T-helper 9 cell (primary cell): ENCODE data around the gene AUTS2.
"Not testable (repeated sequence)": the region's sequence is repeated elsewhere in the genome, so short reads cannot be mapped to it uniquely, and the experiment has no call there.

Source experiments
- DNase-seq: peaks from one replicate; pipeline ENCODE4 v3.0.0-alpha.2; 2020

The AUTS2 gene

DNA sequence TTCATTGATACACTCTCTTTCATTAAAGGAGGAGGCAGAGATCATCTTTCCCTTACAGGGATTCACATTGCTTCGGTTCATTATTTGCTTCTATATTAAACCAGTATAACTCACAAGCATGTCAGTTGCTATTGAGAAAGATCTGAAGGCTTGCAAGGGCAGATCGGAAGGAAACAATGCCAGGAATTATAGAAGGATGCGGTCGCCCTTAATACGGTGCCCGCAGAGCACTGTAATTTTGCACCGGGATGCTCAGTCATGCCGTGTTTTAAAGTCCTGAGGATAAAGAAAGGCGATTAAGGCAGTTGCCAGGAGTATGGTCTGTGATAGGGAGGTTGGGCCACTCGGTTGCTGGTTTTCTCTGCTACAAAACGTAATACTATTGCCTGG is 1183.6 kb downstream of the AUTS2 start:
- no peak for DNase-seq

DNA sequence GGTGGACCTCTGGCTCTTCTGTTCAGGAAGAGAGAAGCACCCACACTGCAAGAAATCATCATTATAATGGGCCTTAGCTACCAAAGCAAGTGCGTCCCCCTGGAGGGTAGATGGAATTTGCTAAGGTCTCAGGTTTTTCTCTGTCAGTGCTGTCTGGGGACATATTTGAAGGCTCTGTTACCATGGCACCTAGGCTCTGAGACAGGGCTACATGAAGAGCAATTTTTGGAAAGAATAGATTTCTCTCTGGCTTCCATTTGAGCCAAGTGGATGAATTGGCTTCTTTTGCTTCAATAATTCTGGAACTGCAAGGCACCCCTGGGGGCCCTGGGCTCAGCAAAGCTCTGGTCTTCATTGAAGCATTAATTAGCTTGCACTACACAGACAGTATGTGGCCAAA is 1184.5 kb downstream of the AUTS2 start:
- DNase-seq, result no peak

DNA sequence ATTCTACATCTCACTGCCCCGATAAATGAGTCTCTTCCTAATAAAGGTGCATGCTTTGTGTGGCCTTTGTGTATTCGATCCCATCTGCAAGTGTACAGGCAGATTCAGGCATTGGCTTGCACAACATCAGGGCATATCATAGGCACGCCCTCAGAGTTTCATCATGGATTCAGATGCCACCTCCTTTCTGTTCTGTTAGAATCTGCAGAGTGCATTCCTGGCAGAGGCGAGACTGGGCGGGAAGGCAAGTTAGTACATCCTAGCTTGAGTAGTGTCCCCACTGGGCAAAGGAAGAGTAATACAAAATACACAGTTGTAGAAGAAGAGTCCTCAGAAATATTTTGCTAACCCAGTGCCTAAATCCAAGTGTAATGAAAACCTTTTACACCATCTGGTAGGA is 1187.2 kb downstream of the AUTS2 start:
- no peak for DNase-seq

DNA sequence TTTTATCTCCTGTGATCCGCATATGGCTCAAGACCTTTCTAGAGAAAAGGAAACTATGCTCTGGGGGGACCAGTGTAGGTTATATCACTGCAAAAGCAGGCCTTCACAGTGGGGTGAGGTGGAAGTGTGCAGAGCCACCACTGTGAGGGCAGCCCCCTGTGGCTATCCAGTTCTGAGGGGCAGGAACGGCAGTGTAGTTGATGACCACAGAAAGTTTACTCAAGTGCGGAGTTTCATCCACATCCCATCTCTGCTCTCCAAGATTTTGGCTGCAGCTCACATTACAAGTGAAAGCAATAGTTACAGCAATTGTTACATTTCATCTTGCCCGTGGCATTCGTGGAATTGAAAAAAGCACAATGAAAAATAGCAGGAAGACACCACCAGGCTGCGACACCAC is 1187.8 kb downstream of the AUTS2 start:
- no peak for DNase-seq

DNA sequence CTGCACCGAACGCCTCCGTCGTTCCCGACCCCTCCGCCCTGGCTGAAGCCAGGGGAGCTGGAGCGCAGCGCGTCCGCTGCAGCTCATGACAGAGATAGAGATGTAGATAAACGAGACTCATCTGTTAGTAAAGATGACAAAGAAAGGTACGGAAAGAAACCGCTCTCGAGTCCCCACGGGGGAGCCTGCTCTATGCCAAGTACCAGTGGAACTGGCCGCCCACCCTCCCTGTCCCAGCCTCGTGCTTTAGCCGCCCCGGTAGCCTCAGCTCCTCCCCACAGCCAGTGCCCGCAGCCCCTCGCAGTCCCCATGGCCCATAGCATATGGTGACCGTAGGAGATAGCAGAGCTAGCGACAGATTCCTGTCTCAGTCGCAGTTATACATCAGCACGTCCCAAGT is 1189.0 kb downstream of the AUTS2 start:
- DNase-seq, result no peak

- DNase-seq, result no peak
These were observed 1189.5 kb downstream of the AUTS2 start for GRCh38 chr7:70787771-70788170.

- peak; percentile 51 for DNase-seq
These were observed 1190.0 kb downstream of the AUTS2 start for GRCh38 chr7:70788276-70788675.

- DNase-seq, result no peak
These were observed 1191.4 kb downstream of the AUTS2 start for GRCh38 chr7:70789481-70790214.

GRCh38 chr7:70790215-70791073 is 1192.2 kb downstream of the AUTS2 start:
- no peak for DNase-seq

DNA sequence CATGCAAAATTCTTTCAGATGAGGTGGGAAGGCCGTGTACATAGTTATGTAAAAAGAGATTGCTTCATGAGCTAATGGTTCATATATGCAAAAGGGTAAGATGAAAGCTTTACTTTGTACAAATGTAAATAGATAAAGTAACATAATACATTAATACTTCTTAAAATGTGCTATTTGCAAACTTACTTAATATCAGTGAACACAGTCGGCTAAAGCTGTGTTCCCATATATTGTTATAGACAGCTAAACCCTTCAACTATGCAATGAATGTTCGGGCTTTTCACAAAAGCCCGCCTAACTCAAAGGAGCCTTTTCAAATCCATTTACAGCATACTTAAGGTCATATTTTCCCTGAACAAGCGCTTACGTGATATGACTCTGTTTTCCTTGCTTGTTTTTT is 1193.1 kb downstream of the AUTS2 start:
- DNase-seq, result no peak

GRCh38 chr7:70793060-70793459 is 1194.8 kb downstream of the AUTS2 start:
- no peak for DNase-seq

DNA sequence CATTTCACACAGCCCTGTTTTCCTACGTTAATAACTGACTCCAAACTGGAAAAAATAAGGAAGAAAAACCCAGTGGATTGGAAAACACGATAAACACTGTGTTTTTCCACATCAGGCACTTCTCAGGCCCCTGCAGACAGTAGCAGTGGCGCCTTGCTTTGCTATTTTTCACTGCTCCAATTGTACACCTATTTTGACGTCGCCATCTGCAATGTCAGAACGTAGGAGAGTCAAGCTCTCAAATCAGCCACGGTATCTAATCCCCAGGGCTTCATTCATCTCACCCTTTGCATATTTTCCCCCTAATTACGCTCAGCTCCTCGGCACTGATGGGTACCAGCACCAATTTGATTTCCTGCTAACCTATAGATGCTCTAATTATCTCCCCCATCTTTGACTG is 1195.5 kb downstream of the AUTS2 start:
- no peak for DNase-seq

DNA sequence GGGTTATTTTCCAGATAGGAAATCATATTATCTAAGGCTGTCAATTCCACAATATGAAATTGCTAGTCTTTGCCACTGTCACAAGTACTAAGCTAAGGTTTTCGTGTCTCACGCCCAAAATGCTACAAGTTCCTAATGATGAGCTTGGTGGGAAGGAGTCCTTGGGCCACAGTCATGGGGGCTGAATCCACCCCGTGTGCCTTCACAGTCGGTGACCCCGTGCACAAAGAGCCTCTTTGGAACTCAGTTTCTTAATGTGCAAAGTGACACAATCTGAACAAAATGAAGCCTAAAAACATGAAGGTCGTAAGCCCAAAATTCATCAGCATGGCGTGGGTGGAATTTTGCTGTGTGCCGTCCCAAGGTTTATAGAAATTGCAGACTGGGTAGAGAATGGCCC is 1196.7 kb downstream of the AUTS2 start:
- DNase-seq, result no peak

- no peak for DNase-seq
These were observed 1197.7 kb downstream of the AUTS2 start for GRCh38 chr7:70795948-70796347.

DNA sequence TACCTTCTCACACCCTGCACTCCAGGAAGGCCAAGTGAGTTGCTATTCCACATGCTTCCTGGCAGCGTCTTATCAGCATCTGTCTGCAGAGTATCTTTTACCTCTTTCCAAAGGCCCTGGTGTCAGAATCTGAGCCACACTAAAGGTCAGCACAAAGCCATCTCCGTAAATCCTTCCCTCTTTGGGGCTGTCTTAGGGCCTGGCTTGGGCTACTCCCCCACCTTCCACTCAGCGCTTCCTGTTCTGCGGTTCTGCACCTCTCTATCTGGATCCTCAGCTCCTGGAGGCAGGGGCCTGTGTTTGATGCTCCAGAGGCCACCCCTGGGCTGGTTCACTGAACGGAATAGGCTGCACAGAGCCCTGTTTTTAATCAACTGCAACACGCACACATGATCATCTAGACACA is 1198.8 kb downstream of the AUTS2 start:
- no peak for DNase-seq

GRCh38 chr7:70799841-70800405 is 1201.6 kb downstream of the AUTS2 start:
- DNase-seq, result no peak

DNA sequence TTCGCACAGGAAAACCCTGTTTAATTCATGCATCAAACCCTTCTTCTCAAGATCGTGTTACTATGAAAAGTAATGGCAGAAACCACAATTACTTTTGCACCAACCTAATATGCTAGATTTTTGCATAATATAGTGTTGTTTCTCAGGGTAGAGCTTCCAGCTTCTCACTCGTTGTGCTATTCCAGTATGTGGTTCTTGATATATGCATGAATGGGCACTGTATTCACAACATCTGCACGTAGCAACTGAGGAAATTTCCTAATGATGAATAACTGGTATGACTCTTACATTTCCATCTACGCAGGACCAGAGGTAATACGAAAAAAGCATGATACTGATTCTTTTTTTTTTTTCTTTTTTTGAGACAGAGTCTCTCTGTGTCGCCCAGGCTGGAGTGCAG is 1207.1 kb downstream of the AUTS2 start:
- no peak for DNase-seq

DNA sequence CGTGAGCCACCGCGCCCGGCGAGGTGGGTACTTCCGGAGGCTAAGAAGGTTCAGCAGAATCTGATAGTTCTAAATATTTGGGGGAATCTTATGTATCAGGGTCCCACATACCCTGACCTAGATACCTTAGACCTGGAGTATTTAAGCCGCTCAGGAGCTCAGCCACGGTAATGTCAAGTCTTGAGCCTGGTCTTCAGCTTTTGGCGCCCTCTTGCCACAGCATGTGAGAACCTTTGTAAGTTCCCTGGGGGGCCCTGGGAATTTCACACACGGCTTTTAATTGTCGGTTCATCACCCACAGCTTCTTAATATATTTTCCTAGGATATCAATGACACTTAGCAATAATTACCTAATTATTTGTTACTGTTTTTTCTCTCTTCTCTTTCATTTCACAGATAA is 1209.4 kb downstream of the AUTS2 start:
- no peak for DNase-seq

DNA sequence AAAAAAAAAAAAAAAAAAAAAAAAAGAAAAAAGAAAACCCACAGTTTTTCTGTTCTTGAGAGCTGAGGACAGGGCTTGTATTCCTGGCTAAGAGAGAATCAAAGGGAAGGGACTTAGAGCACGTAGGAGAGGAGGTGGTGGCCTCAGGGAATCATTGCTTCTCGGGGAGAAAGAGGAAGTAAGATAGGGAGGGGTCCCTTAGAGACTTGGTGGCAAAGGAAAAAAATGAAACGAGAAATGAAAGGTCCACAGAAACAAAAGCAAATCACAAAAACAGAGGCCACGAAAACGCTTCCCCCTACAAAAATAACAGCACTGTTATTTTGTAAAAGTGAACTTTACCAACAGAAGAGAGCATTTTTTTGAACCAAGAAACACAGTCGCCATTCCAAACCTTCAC is 1210.6 kb downstream of the AUTS2 start:
- no peak for DNase-seq

GRCh38 chr7:70810558-70811139 is 1212.4 kb downstream of the AUTS2 start:
- no peak for DNase-seq

DNA sequence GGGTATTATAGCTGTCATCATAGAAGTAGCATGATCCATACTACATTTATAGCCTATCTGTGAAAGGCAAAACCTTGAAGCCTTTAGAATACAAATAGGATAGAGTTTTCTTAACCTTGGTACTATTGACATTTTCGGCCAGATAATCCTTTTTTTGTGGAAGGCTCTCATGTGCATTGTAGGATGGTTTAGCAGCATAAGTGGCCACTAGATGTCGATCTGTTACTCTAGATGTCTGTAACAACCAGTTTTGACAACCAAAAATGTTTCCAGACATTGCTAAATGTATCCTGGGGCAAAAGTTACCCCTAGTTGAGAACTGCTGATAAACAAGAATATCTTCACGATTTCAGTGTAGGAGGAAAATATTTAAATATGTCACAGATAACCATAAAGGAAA is 1214.2 kb downstream of the AUTS2 start:
- DNase-seq, result no peak

GRCh38 chr7:70822490-70822889 is 1224.2 kb downstream of the AUTS2 start:
- DNase-seq, result not testable (repeated sequence)

- peak; percentile 54 for DNase-seq
These were observed 1231.2 kb downstream of the AUTS2 start for GRCh38 chr7:70829221-70830059.
